HG02798 (cell line): ENCODE data around the gene F12.
"Not testable (repeated sequence)": the region's sequence is repeated elsewhere in the genome, so short reads cannot be mapped to it uniquely, and the experiment has no call there.

ENCODE experiments used
- ATAC-seq: cut with Tn5 transposase; IDR thresholded peaks from one replicate; pipeline ENCODE4 v1.9.1; 2021; ENCODE audit warnings: mild to moderate bottlenecking; ENCODE audit not compliant: unreplicated experiment, poor library complexity

Gene F12

DNA sequence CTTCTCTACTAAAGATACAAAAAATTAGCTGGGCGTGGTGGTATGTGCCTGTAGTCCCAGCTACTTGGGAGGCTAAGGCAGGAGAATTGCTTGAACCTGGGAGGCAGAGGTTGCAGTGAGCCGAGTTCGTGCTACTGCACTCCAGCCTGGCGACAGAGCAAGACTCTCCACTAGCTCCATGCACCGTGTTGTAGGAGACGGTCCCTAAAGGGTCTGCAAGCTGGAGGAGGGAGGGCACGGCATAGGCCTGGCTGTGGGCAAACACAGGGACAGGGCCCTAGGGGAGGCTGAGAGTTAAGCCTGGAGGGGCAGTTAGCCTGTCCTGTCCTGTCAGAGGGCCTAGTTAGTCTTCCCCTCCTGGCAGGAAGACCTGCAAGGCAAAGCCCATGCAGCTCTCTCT lies 48.6 kb downstream of the F12 start:
- ATAC-seq: not testable (repeated sequence)

DNA sequence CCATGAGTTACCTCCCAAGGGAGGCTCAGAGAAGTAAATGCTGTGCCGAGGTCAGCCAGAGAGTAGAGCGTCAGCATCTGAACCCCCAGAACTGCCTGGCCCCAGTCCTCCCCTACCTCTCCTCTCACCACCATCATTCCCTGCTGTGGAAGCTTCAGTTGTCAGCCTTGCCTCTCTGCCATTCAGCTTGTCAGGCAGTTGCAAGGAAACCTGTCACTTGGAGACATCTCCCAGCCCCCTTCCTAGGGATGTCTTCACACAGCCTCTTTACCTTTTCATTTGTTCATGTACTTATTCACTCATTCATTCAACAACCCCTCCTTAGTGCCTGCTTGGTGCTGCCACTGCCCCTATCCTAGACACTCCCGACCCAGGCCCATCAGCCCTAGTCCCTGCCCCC lies 49.5 kb downstream of the F12 start:
- ATAC-seq: no peak

DNA sequence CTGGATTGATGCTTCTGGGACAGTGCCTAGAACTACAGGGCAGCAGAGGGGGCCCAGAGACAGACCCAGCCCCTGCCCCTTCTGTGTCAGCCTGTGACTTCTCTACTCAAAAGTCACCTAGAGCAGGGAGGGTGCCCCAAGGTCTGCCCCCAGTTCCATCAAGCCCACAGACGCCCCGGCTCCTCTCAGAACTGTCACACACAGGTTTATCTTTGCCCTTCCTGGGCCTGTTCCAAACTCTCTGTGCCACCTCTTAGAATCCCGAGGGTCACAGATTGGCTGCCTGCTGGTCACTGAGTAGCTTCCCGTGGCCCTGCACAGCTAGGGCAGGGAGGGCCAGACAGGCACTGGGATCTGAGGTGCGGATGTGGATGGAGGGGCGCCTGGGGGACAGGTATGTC lies 49.9 kb downstream of the F12 start:
- ATAC-seq: no peak

DNA sequence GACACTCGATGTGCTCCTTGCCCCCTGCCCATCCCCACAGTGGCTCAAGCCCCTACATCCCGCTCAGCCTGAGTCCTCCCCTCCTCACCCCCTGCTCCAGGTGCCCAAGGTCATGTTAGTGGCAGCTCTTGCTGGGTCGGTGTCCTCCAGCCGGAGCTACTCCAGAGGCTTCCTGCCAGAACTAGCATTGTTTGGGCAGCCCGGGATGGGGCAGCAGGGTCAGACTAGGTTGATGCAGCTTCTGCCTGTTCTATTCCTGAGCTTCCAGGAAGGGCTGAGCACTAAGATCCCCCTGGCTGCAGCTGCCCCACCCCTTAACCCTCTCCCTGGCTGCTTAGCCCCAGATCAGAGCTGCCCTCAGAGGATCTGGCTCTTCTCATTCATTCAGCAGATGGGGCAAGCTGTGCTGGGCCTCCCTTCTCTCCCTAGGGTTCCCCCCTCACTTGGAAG lies 51.0 kb downstream of the F12 start:
- no peak for ATAC-seq

DNA sequence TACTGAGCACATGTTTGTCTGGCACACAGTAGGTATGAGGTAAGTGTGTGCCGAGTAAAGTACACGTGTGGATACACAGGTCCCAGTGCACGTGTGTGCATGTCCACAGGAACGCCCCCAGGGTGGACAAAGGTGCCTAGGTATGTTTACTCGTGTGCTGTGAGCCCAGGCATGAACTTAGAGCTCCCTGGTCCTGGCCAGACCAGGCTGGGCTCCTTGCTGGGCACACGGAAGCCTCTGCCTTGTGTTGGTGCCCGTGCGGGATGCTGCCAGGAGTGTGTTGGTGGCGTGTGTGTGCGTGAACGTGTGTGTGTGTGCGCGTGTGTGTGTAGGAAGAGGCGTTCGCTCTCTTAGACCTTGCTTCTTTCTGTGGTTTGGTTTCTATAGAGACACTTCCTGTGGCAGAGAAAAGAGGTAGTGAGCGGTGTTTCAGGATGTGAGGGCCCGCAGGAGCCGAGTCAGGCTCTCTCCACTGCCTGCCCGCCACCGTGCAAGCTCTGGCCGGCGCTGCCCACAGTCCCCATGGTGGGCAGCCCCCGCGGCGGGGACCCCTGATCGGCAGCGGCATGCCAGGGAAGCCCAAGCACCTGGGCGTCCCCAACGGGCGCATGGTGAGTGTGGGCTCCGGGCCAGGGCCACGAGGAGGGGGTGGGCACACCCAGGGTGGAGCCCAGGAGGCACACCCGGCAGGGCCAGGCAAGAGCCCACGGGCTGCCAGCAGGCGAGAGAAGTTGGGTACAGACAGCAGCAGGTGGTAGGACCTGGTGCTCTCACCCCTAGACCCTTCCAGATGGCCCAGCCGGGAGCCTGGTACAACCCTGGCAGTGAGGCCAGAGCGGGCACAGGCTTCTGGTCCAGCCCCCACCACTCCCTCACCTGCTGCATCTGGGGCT lies 51.7 kb downstream of the F12 start, which contains the start of gene RGS14:
Gene RGS14, plus strand, starts transcription at position 466 of the 893 bp plus-strand sequence. Its CDS starts 101 bp downstream, at position 567.
- ATAC-seq: peak; percentile 90

DNA sequence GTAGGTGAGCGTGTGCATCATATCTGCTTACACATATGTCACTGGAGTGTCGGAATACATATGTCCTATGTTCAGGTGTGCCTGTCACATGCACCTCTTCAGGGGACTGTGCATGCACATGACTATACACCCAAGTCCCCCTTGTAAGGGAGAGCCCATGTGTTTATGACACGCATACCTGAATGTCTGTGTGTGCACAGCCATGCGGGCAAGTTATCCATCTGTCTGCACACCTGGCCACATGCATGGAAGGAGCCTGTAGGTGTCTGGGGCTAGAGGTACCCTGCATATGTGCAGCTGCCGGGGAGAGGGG lies 52.3 kb downstream of the F12 start:
- ATAC-seq: no peak

DNA sequence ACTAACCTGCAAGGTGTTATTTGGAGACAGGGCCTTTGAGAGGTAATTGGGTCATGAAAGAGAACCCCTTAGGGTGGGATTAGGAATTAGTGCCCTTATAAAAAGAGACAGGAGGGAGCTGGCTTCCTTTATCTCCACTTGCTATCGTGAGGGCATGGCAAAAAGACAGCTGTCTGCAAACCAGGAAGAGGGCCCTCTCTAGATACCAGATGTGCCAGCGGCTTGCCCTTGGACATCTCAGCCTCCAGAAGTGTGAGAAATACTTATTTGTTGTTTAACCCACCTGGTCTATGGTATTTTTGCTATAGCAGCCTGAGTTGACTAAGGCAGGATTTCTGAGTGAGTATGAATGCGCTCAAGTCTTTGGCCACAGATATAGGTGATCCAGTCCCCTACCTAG lies 52.6 kb downstream of the F12 start:
- ATAC-seq: no peak

DNA sequence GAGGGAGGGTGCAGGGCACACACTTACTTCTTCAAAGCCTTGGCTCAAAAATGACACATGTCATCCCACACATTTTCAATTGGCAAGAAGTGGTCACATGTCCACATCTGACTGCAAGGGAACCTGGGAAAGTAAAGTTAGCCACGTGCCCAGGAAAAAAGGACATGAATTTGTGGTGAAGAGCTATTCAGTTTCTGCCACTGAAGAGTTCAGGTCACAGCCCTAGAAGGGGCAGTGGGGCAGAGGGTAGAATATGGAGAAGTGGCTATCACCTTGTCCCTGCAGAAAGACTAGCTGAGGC lies 53.5 kb downstream of the F12 start:
- ATAC-seq: no peak

DNA sequence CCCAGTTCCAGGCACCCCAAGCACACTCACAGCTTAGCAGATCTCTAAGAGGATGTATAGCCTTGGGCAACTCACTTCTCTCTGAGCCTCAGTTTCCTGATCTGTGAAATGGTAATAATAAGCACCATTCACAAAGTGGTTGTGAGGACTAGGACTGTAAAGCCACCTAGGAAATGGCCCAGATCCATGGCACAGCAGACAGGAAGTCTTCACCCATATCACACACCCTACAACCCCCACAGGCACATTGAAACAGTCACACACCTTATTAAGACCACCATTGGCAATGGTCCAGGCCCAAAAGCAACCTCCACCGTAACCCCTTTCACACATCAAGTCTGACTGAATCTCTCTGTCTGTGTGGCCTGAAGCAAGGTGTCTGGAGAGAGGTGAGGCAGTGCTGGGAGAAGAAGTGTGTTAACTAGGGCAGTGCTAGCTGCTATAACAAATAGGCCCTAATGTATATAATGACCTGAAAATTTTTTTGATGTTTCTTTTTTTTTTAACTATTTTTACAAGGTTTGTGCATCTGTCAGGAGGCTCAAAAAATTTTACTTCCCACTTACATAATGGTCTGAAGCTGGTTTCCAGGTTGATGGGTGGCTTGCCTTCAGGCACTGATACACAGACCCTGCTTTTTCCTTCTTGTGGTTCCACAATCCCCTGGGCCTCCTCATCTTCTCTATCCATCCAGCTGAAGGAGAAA lies 54.0 kb downstream of the F12 start:
- no peak for ATAC-seq

DNA sequence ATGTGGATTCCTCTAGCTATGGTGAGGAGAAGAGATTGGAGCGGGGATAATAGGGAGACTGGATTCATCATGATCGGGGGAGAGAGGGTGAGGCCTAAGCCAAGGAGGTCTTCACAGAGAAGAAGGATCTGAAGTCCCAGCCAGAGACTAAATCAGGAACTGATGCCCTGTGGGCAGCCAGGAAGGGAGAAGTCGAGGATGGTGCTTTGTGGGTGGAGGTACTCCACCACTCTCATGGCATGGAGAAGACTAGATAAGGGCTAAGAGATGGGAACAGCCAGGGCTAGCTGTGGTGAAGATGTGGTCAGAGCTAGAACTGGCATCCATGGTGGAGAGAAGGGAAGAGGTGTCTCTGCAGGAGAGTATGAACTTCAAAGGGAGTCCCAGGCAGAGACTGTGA lies 54.7 kb downstream of the F12 start:
- no peak for ATAC-seq

DNA sequence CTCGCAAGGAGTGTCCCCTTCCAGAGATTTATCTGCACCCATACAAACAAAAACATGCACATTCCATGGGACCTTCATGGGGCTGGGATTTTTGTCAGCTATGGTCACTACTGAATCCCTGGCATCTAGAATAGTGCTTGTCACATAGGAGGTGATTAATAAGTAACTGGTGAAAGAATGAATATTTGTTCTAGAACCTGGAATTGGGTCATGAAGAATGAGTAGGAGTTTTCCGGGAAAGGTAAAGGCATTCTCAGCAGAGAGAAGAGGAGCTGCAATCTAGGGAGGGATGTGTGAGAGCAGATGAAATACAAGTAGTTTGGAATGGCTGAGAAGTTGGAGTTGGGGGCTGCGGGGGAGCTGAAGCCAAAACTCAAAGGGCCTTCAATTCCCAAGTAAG lies 55.1 kb downstream of the F12 start:
- no peak for ATAC-seq

DNA sequence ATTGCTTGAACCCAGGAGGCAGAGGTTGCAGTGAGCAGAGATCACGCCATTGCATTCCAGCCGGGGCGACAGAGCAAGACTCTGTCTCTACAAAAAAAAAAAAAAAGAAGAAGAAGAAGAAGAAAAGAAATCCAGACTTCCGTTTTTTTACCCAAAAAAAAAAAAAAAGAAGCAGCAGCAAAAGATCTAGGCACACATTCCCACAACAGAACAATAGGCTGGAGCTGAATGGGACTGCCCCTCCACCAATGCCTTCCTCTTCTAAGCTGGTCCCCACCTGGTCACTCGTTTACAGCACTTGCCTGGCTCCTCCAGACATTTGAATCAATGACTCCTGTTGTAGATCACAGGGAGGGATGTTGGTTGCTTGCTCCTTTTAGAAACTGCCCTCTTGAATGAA lies 56.3 kb downstream of the F12 start:
- ATAC-seq: no peak
